ENCODE results near the gene CEP128.
A peak's percentile ranks its signal among the peaks of the same experiment; 100 is the strongest.

The CEP128 gene

DNA sequence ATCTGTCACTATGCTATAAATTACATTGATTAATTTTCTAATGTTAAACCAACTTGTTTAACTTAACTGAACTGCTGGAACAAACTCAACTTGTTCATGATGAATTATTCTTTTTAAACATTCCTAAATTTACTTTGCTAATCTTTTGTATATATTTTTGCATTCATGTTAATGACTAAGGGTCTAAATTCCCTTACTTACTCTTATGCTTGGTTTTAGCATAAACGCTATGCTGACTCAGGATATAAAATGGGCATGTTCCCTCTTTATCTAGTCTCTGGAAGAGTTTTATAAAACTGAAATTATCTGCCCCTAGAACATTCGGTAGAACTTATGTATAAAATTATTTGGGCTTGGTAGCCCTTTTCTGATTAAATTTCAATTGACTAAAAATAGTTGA lies 387.4 kb downstream of the CEP128 start:
- TF ChIP-seq, protein P1, sequence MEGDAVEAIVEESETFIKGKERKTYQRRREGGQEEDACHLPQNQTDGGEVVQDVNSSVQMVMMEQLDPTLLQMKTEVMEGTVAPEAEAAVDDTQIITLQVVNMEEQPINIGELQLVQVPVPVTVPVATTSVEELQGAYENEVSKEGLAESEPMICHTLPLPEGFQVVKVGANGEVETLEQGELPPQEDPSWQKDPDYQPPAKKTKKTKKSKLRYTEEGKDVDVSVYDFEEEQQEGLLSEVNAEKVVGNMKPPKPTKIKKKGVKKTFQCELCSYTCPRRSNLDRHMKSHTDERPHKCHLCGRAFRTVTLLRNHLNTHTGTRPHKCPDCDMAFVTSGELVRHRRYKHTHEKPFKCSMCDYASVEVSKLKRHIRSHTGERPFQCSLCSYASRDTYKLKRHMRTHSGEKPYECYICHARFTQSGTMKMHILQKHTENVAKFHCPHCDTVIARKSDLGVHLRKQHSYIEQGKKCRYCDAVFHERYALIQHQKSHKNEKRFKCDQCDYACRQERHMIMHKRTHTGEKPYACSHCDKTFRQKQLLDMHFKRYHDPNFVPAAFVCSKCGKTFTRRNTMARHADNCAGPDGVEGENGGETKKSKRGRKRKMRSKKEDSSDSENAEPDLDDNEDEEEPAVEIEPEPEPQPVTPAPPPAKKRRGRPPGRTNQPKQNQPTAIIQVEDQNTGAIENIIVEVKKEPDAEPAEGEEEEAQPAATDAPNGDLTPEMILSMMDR (conservative IDR thresholded peaks at IDR 0.05), result no peak

DNA sequence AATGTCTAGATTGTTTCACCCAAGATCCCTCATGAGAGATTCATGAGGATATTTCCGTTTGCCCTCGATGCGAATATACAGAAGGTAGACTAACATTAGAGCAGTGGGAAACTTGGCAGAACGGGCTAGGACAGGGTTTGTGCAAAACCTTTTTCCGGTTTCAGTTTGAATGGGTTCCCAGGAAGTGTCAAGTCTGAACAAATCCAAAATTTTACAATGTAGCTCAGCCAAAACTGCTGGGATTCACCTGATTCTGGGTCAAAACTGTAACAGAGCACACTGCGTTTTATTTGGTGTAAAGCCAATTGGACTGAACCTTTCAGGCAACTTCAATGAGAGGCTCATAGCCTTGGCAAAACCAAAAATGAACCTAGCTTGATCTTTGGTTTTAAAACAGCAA lies 392.4 kb downstream of the CEP128 start:
- TF ChIP-seq, protein P1 (conservative IDR thresholded peaks at IDR 0.05), result no peak
- H3K27ac ChIP-seq, result no peak overlapping the region

More for the DNA sequence above, 387.4 kb downstream of the CEP128 start:
- H3K27ac ChIP-seq, result no peak overlapping the region

DNA sequence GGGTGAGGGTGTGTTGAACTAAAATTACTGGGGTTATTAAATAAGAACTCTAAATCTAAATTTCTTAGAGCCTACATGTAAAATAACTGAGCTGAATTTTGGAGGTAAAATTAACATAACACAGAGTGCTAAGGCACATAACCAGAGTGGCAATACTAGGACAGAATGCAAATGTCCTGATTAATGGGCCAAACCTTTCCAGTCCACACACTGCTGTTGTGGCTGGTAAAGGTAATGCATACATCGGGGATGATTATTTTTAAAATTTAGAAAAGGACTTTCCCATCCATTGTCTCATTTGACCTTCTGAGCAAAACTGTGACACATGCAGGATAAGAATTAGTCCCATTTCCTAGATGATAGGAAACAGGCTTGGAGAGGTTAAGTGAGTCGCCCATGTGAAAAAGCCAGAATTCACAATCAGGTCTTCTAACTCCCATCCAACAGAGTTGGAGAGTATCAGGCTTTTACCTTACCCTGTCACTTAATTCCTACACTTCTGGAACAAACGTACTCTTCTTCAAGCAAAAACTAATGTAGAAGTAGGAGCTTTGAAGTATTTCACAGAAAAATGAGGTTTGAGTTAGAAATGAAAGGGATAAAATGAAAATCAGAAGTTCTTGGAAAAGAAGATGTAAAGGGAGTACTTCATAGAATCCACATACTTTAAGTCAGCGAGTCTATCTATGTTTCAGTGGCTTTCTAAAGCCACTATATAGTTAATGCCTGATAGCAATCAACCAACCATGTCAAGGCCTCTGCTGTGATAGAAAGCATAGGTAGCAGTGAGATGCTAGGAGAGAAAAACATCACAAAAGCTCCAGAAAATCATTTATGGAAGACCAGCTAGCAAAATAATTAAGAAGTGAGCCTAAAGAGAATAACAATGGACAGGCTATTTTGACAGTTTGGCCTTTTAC lies 395.3 kb downstream of the CEP128 start:
- peak overlapping the region; percentile 4; the same call in 1 of the 2 replicates for H3K27ac ChIP-seq
- TF ChIP-seq, protein P1 (conservative IDR thresholded peaks at IDR 0.05), result no peak

DNA sequence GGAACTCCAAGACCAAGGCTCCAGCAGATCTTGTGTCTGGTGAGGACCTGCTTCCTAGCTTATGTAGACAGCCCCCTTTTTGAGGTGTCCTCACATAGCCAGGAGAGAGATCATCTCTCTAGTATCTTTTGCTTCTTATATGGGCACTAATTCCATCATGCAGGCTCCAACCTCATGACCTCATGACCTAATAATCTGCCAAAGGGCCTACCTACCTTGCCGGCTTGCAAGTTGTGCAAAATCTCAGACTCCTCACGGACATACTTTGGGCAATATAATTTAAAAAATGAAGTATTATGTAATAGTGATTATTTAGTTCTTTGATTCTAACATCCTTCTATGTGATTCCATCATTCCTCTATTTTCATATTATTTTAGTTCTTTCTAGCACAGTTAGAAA lies 397.2 kb downstream of the CEP128 start:
- TF ChIP-seq, protein P1 (conservative IDR thresholded peaks at IDR 0.05), result no peak
- H3K27ac ChIP-seq, result no peak overlapping the region

DNA sequence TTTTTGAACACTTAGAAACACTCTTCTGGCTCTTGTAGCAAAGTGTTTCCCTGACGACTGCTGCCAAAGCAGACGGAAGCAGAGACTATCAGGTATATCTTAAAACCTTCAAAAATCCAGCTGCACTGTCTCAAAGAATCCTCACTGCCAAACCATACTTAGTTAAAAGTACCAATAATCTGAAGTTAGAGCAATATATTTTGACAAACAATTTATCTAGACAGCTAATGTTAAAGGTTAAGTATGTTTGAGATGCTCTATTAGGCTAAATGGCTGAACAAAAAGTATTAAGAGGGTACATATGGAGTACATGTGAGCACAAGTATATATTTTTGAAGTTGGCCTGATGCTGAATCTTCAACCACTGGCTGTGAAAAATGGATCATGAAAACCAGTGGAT lies 398.3 kb downstream of the CEP128 start:
- H3K27ac ChIP-seq, result no peak overlapping the region

DNA sequence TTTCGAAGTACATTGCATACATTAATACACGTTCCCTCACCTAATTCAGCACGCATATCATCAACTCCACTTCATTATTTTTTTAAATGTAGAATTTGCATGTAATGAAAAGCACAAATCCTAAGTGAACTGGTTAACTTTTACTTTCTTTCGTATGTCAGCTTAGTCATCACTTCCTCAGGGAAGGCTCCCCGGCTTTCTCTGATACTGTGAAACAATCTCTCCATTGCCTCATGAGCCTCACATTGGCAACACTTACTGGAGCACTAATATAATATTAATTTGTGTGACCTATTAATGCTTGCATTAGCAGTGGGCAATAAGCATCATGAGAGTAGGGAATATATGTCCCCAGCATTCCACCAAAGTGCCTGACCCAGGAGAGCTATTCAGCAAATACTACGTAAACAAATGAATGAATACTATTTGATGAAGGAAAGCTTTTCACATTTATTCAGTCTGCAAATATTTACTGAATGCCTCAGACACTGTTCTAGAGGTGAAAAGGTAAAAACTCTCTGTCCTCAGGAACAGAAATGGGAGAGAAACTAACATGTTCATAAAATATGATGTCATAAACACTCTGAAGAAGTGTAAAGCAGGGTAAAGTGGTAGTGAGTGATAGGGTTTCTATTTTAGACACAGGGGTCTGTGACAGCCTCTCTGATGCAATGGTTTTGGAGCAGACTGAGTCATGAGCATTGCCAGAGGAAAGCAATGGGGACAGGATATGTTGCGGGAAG lies 402.7 kb downstream of the CEP128 start:
- TF ChIP-seq, protein P1 (conservative IDR thresholded peaks at IDR 0.05), result no peak
- H3K27ac ChIP-seq, result no peak overlapping the region

More for the DNA sequence above, 398.3 kb downstream of the CEP128 start:
- TF ChIP-seq, protein P1 (conservative IDR thresholded peaks at IDR 0.05), result no peak

DNA sequence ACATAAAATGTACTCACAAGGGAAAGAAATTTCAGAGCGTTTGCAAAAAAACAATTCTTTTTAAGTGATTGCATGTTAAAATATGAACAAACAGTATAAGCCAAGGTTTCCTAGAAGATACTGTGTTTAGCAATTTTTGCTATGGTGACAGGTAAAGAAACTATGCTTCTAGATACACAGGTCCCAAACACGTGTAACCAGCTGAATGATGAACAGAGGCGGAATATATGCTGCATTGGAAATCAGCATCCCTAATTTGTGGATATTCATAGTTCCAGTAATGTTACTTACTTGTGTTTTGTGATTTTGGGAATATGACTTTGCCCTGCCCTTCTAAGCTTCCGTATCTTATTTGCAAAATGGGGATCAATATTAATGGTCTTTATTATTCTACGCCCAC lies 403.9 kb downstream of the CEP128 start:
- TF ChIP-seq, protein P1 (conservative IDR thresholded peaks at IDR 0.05), result no peak
- no peak overlapping the region for H3K27ac ChIP-seq
